HepG2 (cell line): ENCODE measurements around the gene NME1. TPM values are rescaled to one million over a fixed set of nuclear protein-coding genes. Genes with fewer than 3 reads are reported as not detected.

Source experiments
- ATAC-seq: fragments of 200-7000 bp; cut with Tn5 transposase; 3 replicates; pipeline ENCODE4 v1.9.1; 2020; ENCODE audit warnings: mild to moderate bottlenecking, moderate library complexity
- BruUV-seq: library from RNA; stranded (reverse); fragments of 400-500 nt; replicated peaks from 2 replicates; lab custom pipeline; 2021; lab: Mats Ljungman, UMichigan
- CTCF ChIA-PET: fragments of 300-600 bp; formaldehyde crosslinking; extraction: SDS; loops from one replicate; lab custom pipeline; 2021; ENCODE audit warnings: low total read pairs, inconsistent platforms, low intra/inter-chr PET ratio; lab: Yijun Ruan, JAX
- POLR2A ChIA-PET: fragments of 350-600 bp; sonication (Branson Sonifier 250); formaldehyde crosslinking; loops from one replicate; lab custom pipeline; 2020; ENCODE audit warnings: antibody characterized with exemption, inconsistent platforms; lab: Yijun Ruan, JAX
- DNase-seq: peaks from one replicate; pipeline ENCODE4 v3.0.0-alpha.2; 2015; ENCODE audit warnings: low spot score
- FAIRE-seq: peaks from 3 replicates; lab custom pipeline; 2011; peaks lifted over from hg19 to GRCh38; lab: Jason Lieb, UNC
- H2AFZ ChIP-seq: one replicate; pipeline ENCODE4 v1.6.1; 2011; ENCODE audit warnings: low read length, inconsistent platforms
- H3K27ac ChIP-seq: fragments of 300-600 bp; 3 replicates; pipeline ENCODE4 v1.8.0; 2011; ENCODE audit warnings: mixed run types, mild to moderate bottlenecking, mixed read lengths, low read length, inconsistent platforms; ENCODE audit not compliant: insufficient read depth; ENCODE audit errors: extremely low read length
- H3K27me3 ChIP-seq, 2 experiments: fragments of 200-600 bp in 1 of 2; 2 replicates in 1 of 2; 3 replicates in 1 of 2; pipeline versions ENCODE4 v1.6.0 to v1.8.0; 2011; ENCODE audit warnings: low read length in 2 of 2, mild to moderate bottlenecking in 2 of 2, moderate library complexity in 2 of 2, inconsistent platforms in 1 of 2; ENCODE audit not compliant: insufficient read depth in 2 of 2, control insufficient read depth in 1 of 2
- H3K36me3 ChIP-seq, 2 experiments: fragments of 200-600 bp in 1 of 2; replicated peaks in 1 of 2; 2 replicates in 1 of 2; 3 replicates in 1 of 2; pipeline versions ENCODE4 v1.5.1 to v1.8.0; 2011; ENCODE audit warnings: low read length in 2 of 2, inconsistent platforms in 1 of 2; ENCODE audit not compliant: insufficient read depth in 2 of 2, control insufficient read depth in 1 of 2
- H3K4me1 ChIP-seq: 2 replicates; pipeline ENCODE4 v1.5.1; 2012; ENCODE audit warnings: low read length, inconsistent platforms; ENCODE audit not compliant: insufficient read depth
- H3K4me2 ChIP-seq: 2 replicates; pipeline ENCODE4 v1.6.0; 2011; ENCODE audit warnings: low read depth, low read length, inconsistent platforms
- H3K4me3 ChIP-seq, 3 experiments: fragments of 200-600 bp in 1 of 3; sonication (generic), shearing (Covaris generic) in 1 of 3; replicated peaks in 1 of 3; 2 replicates each; pipeline ENCODE4 v1.5.1; 2011 to 2016; ENCODE audit warnings: low read length in 3 of 3, inconsistent platforms in 2 of 3, low read depth in 2 of 3, mild to moderate bottlenecking in 2 of 3, control low read depth in 1 of 3, mixed read lengths in 1 of 3; ENCODE audit not compliant: insufficient read depth in 1 of 3
- H3K79me2 ChIP-seq: one replicate; pipeline ENCODE4 v1.6.1; 2011; ENCODE audit warnings: low read length, inconsistent platforms; ENCODE audit not compliant: insufficient read depth
- H3K9ac ChIP-seq: 2 replicates; pipeline ENCODE4 v1.6.0; 2011; ENCODE audit warnings: mild to moderate bottlenecking, low read depth, low read length, inconsistent platforms; ENCODE audit not compliant: insufficient read depth
- H3K9me3 ChIP-seq: 2 replicates; pipeline ENCODE4 v1.5.1; 2012; ENCODE audit warnings: mild to moderate bottlenecking, low read length
- H4K20me1 ChIP-seq: 2 replicates; pipeline ENCODE4 v1.6.0; 2011; ENCODE audit warnings: inconsistent platforms, mild to moderate bottlenecking, low read length, moderate library complexity; ENCODE audit not compliant: insufficient read depth
- CTCF ChIP-seq: sonication (generic); formaldehyde crosslinking; IDR thresholded peaks from 2 replicates; pipeline ENCODE4 v1.5.0; 2020; ENCODE audit warnings: mild to moderate bottlenecking, missing genetic modification reagents, moderate library complexity
- MZF1 ChIP-seq: sonication (generic); formaldehyde crosslinking; IDR thresholded peaks from 2 replicates; pipeline ENCODE4 v1.8.1; 2023; ENCODE audit warnings: mild to moderate bottlenecking, missing genetic modification reagents, borderline replicate concordance
- PRDM15 ChIP-seq: sonication (generic); formaldehyde crosslinking; IDR thresholded peaks from 2 replicates; pipeline ENCODE4 v1.4.0; 2020; ENCODE audit warnings: missing genetic modification reagents
- RBM22 ChIP-seq: fragments of 200-400 bp; formaldehyde crosslinking; optimal IDR thresholded peaks from 2 replicates; pipeline ENCODE3; 2017; ENCODE audit warnings: mild to moderate bottlenecking, low read length, moderate library complexity
- SIN3B ChIP-seq: fragments of 150-350 bp; IDR thresholded peaks from 2 replicates; pipeline ENCODE4 v1.6.1; 2014; ENCODE audit warnings: low read length
- ZBTB44 ChIP-seq: sonication (generic); formaldehyde crosslinking; IDR thresholded peaks from 2 replicates; pipeline ENCODE4 v1.4.0; 2020; ENCODE audit warnings: missing genetic modification reagents
- ZFP41 ChIP-seq: sonication (generic); formaldehyde crosslinking; IDR thresholded peaks from 2 replicates; pipeline ENCODE4 v1.4.0; 2020; ENCODE audit warnings: mild to moderate bottlenecking, missing genetic modification reagents, borderline replicate concordance
- ZNF383 ChIP-seq: sonication (generic); formaldehyde crosslinking; IDR thresholded peaks from 2 replicates; pipeline ENCODE4 v1.4.0; 2020; ENCODE audit warnings: missing genetic modification reagents, mild to moderate bottlenecking, borderline replicate concordance
- WGBS: methylation state at CpG from one replicate; pipeline ENCODE4 v1.1.6; 2017; ENCODE audit warnings: low lambda C conversion rate; 5-methylcytosine and 5-hydroxymethylcytosine counted together
- in situ Hi-C: cut with HindIII; loops from 2 replicates; pipeline ENCODE4 v1.10.0; 2017; ENCODE audit warnings: low pct_unique_long_range_greater_than_20kb; ENCODE audit not compliant: extremely low pct_ligation_motif_present
- intact Hi-C: fragments of 100-400 bp; cut with micrococcal nuclease; formaldehyde crosslinking; loops from one replicate; pipeline ENCODE4 v1.10.0; 2022; ENCODE audit not compliant: unreplicated experiment
- polyA plus RNA-seq, 8 experiments: library from polyadenylated mRNA; depleted of rRNA in 3 of 8; stranded (reverse) in 7 of 8; unstranded in 1 of 8; fragments of >200 nt; fragmentation: Illumina TruSeq in 4 of 8; extraction: Trizol in 4 of 8; gene quantifications; 2 replicates each; pipeline versions ENCODE4 v1.2.1 to v1.2.3, GENCODE V29; 2011 to 2016; ENCODE audit warnings: low read depth in 4 of 8, missing spikeins in 1 of 8, mixed read lengths in 1 of 8; ENCODE audit not compliant: insufficient read depth in 1 of 8
- total RNA-seq, 5 experiments: library from RNA; depleted of rRNA; stranded (reverse); fragments of >200 nt; fragmentation: Illumina TruSeq; extraction: Trizol; gene quantifications; 2 replicates each; pipeline ENCODE4 v1.2.3, GENCODE V29; 2016; ENCODE audit warnings: low read depth in 1 of 5

NME1 gene
- total and polyA plus RNA-seq, 2 of the 13 experiments (the other 11 are each of a cell fraction or from before 2014, with no cell fraction given) = 295 to 516 TPM

- Histone ChIP-seq H3K4me2 (peak within 1 kb of the TSS; percentile 88), H3K4me1 (peaks cover 32% of the 10 kb centered on the region), H3K4me3 (peak within 1 kb of the TSS; percentile 70 to 96 (median 88)), H3K9ac (peak within 1 kb of the TSS; percentile 89), H3K27ac (peak within 1 kb of the TSS; percentile 80), H3K27me3 (no peaks in the 10 kb centered on the region), H4K20me1 (no peaks in the 10 kb centered on the region), H2AFZ (peak within 1 kb of the TSS; percentile 85), H3K79me2 (peaks cover 17% of the 10 kb centered on the region), H3K9me3 (no peaks in the 10 kb centered on the region), H3K36me3 (peaks cover 22 to 58% of the 10 kb centered on the region in 2 experiments)
- BruUV-seq = no TSS peak
- DNase-seq (peak; percentile 89), ATAC-seq (peak; percentile 91), FAIRE-seq (peak; percentile 85)
- WGBS = 1% methylated on average over 27 of the region's 98 CpGs
- in situ Hi-C loops (no loop called here), intact Hi-C loops (loop anchor here (2.0 to 5.0 kb wide), 2 partner anchors 94 to 164 kb away; partner anchors contain the start of genes MBTD1 and UTP18)
- CTCF ChIA-PET = interaction anchor here (1.1 to 1.6 kb wide), 3 partner anchors 47 to 166 kb away, joined by 3 to 5 read pairs (median 4); no protein-coding TSS in a partner anchor
- POLR2A ChIA-PET = interaction anchor here (0.7 to 5.3 kb wide), 4 partner anchors 12 to 95 kb away, joined by 3 to 43 read pairs (median 4); partner anchors contain the start of gene NME1
- TF ChIP-seq MZF1 (CRISPR knock-in tag) = no peak
- TF ChIP-seq RBM22 = no peak
- no peak for TF ChIP-seq ZFP41 (CRISPR knock-in tag)
- TF ChIP-seq ZNF383 (CRISPR knock-in tag) = no peak
- no peak for TF ChIP-seq SIN3B
- TF ChIP-seq CTCF = peak; percentile 50
- no peak for TF ChIP-seq ZBTB44 (CRISPR knock-in tag)
- TF ChIP-seq PRDM15 (CRISPR knock-in tag) = no peak; the same call in 1 of the 2 replicates
These were observed 13.0 kb downstream of the NME1 start, which contains the start of gene NME2 for GRCh38 chr17:51166198-51166986. Gene NME2 (plus strand): TSS chr17:51166411. CDS start chr17:51166831, 420 bp downstream.
